Omental fat pad (tissue), 4 donors: ENCODE results near the gene TRIP10. TPM values are rescaled to one million over a fixed set of nuclear protein-coding genes. Genes with fewer than 3 reads are reported as not detected.
"Not testable (repeated sequence)": the region's sequence is repeated elsewhere in the genome, so short reads cannot be mapped to it uniquely, and the experiment has no call there.

Experiments
- ATAC-seq: fragments of 150-250 bp; one replicate; pipeline ENCODE4 v1.9.1; 2016; ENCODE audit warnings: mild to moderate bottlenecking, moderate library complexity; ENCODE audit not compliant: low FRiP score
- DNase-seq: peaks from one replicate; pipeline ENCODE4 v3.0.0-alpha.2; 2019; ENCODE audit warnings: low spot score
- total RNA-seq, 4 donors: library from RNA; depleted of rRNA; stranded (reverse); fragments of >200 nt; gene quantifications; one replicate each; pipeline ENCODE4 v1.1.0, GENCODE V29; 2016
- TF ChIP-seq, protein P1 (sequence below), 3 donors: fragments of 450-650 bp; IDR thresholded peaks; one replicate each; pipeline ENCODE4 v1.5.1; 2016 to 2017; ENCODE audit warnings: antibody characterized with exemption in 3 of 3, mild to moderate bottlenecking in 3 of 3, moderate library complexity in 2 of 3

Gene TRIP10
- total RNA-seq, 4 donors from 2014 or later: 42.5 to 110 (median 66.6) TPM

DNA sequence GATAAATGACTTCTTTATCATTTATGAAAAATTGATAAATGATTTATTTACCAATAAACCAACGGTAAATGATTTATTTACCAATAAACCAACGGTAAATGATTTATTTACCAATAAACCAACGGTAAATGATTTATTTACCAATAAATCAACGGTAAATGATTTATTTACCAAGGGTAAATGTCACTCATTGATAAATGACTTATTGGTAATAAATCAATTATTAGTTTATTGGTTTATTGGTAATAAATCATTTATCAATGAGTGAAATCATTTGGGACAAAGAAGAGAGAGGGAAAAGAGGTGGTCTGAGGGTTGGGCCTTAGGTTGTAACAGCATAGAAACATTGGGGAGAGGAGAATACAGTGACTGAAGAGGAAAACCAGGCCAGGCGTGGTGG lies 54.5 kb downstream of the TRIP10 start:
- TF ChIP-seq, protein P1, sequence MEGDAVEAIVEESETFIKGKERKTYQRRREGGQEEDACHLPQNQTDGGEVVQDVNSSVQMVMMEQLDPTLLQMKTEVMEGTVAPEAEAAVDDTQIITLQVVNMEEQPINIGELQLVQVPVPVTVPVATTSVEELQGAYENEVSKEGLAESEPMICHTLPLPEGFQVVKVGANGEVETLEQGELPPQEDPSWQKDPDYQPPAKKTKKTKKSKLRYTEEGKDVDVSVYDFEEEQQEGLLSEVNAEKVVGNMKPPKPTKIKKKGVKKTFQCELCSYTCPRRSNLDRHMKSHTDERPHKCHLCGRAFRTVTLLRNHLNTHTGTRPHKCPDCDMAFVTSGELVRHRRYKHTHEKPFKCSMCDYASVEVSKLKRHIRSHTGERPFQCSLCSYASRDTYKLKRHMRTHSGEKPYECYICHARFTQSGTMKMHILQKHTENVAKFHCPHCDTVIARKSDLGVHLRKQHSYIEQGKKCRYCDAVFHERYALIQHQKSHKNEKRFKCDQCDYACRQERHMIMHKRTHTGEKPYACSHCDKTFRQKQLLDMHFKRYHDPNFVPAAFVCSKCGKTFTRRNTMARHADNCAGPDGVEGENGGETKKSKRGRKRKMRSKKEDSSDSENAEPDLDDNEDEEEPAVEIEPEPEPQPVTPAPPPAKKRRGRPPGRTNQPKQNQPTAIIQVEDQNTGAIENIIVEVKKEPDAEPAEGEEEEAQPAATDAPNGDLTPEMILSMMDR (IDR thresholded peaks at IDR 0.05): no peak
- no peak for DNase-seq
- no peak for ATAC-seq

DNA sequence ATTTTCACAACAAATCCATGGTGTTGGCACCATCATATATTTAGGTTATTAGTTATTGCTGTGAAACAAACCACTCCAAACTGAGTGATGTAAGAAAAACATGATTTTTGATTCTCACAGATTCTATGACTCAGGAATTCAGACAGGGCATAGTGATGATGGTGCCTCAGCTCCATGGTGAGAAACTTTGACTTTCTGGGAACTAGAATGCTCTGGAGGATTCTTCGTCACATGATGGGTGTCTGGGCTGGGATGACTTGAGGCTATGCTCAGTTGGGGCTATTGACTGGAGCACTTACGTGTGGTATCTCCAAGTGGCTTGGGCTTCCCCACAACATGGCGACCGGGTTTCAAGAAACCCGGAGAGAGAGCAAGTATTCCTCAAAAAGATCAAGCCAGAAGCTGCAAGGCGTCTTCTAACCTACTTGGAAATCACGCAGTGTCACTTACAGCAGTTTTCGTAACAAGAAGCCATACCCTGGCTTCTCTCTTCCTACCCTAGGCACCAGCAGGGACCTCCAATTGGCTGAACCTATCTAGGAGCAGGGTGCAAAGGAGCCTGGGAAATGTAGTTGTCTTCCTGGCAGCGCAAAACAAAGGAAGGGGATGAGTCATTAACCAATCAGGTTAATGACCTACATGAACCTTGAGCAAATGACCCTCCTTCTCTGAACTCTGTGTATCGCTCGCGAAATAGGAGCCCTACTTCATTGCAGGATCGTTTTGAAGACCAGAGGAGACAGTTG lies 55.4 kb downstream of the TRIP10 start:
- DNase-seq (no peak), ATAC-seq (no peak)
- TF ChIP-seq, protein P1 (IDR thresholded peaks at IDR 0.05): no peak

DNA sequence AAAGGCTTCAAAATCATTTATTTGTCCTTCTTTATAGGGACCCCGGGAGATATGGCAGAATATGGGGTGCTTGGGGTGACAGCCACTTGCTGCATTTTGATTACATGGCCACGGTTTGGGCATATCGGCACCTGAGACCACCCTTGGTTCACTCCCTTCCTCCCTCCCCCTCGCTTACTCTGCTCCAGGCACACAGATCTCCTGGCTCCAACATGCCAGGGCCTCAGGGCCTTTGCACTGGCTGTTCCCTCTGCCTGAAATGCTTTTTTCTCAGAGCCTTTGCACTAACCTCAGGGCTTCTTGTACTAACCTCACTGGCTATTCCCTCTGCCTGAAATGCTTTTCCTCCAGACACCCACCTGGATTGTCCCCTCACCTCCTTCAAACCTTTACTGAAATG lies 56.8 kb downstream of the TRIP10 start:
- DNase-seq (no peak), ATAC-seq (no peak)
- TF ChIP-seq, protein P1 (IDR thresholded peaks at IDR 0.05): no peak

DNA sequence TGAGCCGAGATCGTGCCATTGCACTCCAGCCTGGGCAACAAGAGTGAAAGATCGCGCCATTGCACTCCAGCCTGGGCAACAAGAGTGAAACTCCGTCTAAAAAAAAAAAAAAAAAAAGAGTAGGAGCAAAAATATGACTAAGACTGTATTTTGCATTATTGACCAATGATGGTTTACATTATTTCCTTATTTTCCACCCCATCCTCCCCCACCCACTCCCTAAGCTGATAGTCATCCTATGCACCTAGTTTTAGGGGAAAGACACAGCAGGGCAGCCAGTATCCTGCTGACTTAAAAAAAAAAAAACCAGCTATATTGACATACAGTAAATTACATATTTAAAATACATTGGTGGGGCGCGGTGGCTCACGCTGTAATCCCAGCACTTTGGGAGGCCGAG lies 58.2 kb downstream of the TRIP10 start:
- no peak for ATAC-seq
- no peak for DNase-seq
- TF ChIP-seq, protein P1 (IDR thresholded peaks at IDR 0.05): no peak

DNA sequence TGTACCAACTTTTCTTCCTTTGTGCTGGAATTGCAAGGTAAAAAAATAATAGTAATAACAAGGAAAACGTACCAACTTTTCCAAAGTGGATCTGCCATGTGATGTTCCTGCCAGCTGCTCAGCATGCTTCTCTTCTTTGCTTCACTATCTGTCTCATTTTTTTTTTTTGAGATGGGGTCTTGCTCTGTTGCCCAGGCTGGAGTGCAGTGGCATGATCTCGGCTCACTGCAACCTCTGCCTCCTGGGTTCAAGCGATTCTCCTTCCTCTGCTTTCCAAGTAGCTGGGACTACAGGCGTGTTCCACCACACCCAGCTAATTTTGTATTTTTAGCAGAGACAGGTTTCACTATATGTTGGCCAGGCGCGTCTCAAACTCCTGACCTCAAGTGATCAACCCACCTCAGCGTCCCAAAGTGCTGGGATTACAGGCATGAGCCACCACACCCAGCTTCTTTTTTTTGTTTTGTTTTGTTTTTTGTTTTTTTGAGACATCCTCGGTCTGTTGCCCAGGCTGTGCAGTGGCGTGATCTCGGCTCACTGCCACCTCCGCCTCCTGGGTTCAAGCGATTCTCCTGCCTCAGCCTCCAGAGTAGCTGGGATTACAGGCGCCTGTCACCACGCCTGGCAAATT lies 60.8 kb downstream of the TRIP10 start:
- not testable (repeated sequence) for ATAC-seq, DNase-seq

DNA sequence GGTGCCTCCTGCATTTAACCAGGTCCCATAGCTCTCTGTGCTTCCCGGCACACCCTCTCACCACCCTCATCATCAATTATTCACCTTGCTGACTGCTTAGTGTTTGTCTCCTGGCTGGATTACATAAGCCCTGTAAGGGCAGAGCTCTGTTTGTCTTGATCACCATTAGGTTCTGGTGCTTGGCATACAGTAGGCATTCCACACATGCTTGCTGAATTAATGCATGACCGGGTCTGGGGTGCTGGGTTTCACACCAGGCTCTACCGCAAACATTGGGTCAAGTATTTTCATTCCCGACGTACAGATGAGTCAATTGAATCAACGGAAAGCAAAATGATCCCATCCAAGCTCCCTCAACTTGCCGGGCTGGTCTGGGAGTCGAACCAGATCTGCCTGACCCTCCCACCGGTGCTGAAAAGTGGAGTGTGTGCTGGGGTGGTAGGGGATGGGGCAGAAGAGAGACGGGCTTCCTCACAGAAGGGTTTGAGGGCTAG lies 61.6 kb downstream of the TRIP10 start:
- DNase-seq (no peak), ATAC-seq (no peak)
- TF ChIP-seq, protein P1 (IDR thresholded peaks at IDR 0.05): no peak

Other genes with a start within 250 kb of the TRIP10 start
- 1 to 10 TPM in 3 of 4 donors, not detected in 1; 2.2 to 2.8 (median 2.2) TPM for gene TUBB4A, start 237.4 kb upstream of the TRIP10 start, total RNA-seq
- gene TNFSF9, start 208.7 kb upstream of the TRIP10 start, total RNA-seq: 1 to 10 TPM in 3 of 4 donors, under 1 TPM in 1; 0.94 to 4.2 (median 1.4) TPM
- gene CD70, start 148.5 kb upstream of the TRIP10 start, total RNA-seq: not detected
- gene TNFSF14, start 69.5 kb upstream of the TRIP10 start, total RNA-seq: 10 to 100 TPM in 2 of 4 donors, 1 to 10 TPM in 2; 3.6 to 66.5 (median 26.3) TPM
- 1,000 to 10,000 TPM; 1,035 to 6,271 (median 2,305) TPM for gene C3, start 19.0 kb upstream of the TRIP10 start, total RNA-seq
- 10 to 100 TPM; 34.5 to 68.4 (median 62.0) TPM for gene GPR108, start 2.1 kb upstream of the TRIP10 start, total RNA-seq
- 1 to 10 TPM in 3 of 4 donors, not detected in 1; 1.3 to 3.4 (median 2.0) TPM for gene SH2D3A, start 27.8 kb downstream of the TRIP10 start, total RNA-seq
- gene VAV1, start 33.0 kb downstream of the TRIP10 start, total RNA-seq: 10 to 100 TPM in 3 of 4 donors, 1 to 10 TPM in 1; 9.4 to 18.9 (median 13.5) TPM
- gene ADGRE1, start 147.9 kb downstream of the TRIP10 start, total RNA-seq: 1 to 10 TPM in 1 of 4 donors, under 1 TPM in 2, not detected in 1; 0.24 to 3.9 (median 0.37) TPM